Cardiac fibroblast (primary cell): ENCODE data around the gene PARP1.
"Not testable (repeated sequence)": the region's sequence is repeated elsewhere in the genome, so short reads cannot be mapped to it uniquely, and the experiment has no call there.

Experiments used
- DNase-seq, 2 donors: peaks; one replicate each; pipeline versions ENCODE4 v3.0.0 to v3.0.0-alpha.2; 2010; ENCODE audit warnings: low read depth in 2 of 2
- H3K4me3 ChIP-seq, 2 donors: replicated peaks in 1 of 2; 1 replicate in 1 of 2; 2 replicates in 1 of 2; pipeline ENCODE4 v1.5.1; 2011; ENCODE audit warnings: low read depth in 2 of 2, low read length in 2 of 2, mild to moderate bottlenecking in 2 of 2, moderate library complexity in 1 of 2
- CTCF ChIP-seq: IDR thresholded peaks from one replicate; pipeline ENCODE4 v1.5.1; 2011; ENCODE audit warnings: low read depth, mild to moderate bottlenecking, low read length, inconsistent platforms

PARP1 gene

DNA sequence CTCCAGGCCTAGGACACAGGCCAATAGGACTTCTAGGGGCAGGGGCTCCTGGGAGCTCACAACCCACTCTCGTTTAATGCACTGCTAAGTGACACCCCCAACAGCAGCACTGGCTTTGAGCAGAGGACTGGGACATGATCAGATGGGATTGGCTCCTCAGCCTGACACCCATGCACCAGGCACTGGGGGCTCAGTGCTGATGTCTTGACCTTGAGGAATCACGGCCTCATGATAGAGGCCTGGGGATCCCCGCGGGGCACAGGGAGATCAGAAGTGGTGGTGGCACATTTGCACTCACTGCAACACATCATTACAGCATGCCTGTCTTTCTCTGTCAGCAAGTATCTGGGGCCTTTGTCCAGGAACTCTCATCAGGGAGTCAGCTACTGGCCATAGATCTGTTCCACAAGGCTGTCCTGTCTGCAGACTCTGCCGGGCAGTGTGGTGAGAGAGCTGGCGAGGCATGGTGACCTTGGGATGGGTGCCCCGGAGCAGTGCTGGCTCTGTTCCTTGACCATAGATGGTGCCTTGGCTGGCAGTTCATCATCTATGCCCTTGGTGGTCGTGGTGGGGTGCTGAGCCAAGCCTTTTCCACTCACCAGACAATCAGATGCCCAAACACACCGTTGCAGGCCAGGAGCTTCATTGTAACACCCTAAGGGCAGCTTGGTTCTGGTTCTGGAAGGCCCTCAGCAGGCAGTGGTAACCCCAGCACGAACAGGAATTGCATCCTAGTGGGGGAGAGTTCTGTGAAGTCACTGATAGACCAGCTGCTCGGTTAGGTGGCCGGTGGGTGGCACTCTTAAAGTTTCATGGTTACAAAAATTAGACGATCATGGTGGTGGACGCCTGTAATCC, 22.2 kb upstream of the PARP1 start:
- TF ChIP-seq CTCF: no peak
- no peak overlapping the region for H3K4me3 ChIP-seq
- DNase-seq: no peak

GRCh38 chr1:226428791-226429461, 21.0 kb upstream of the PARP1 start:
- no peak overlapping the region for H3K4me3 ChIP-seq
- no peak for TF ChIP-seq CTCF
- no peak for DNase-seq

DNA sequence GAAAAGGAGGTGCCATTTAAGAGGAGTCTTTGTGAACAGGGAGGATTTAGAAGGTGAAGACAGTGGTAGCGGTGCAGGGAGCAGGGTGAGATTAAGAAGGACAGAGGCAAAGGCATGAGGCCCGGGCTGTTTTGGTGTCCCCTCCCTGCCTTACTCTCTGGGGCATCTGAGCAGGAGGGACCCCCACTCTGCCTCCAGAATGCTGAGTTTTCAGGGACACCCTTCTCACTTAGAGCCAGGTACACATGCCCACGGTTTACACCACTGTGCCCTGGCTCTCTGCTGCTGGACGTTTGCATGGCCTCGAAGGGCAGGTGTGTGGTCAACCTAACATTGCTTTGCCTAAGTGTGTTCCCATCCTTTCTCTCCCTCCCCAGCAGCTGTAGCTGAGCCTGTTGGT, 20.5 kb upstream of the PARP1 start:
- H3K4me3 ChIP-seq: no peak overlapping the region
- DNase-seq: no peak
- no peak for TF ChIP-seq CTCF

DNA sequence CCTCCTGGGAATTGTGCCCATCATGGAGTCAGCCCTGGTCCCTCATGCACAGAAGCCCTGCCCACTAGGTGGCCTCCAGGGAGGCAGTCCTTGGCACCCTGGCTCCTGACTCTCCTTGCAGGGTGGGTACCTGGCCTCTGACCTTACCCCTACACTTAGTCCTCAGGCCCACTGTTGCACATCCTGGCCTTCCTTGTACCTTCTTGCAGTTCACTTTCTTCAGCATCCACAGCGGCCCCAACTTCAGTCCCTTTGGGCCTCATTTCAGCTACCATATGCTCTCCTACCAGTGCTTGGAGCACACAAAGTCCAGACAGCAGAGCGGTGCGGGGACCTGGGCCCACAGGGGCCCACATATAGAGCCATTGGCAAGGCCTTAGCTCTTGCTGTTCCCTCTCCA, 19.2 kb upstream of the PARP1 start:
- TF ChIP-seq CTCF: no peak
- DNase-seq: no peak
- H3K4me3 ChIP-seq: no peak overlapping the region

DNA sequence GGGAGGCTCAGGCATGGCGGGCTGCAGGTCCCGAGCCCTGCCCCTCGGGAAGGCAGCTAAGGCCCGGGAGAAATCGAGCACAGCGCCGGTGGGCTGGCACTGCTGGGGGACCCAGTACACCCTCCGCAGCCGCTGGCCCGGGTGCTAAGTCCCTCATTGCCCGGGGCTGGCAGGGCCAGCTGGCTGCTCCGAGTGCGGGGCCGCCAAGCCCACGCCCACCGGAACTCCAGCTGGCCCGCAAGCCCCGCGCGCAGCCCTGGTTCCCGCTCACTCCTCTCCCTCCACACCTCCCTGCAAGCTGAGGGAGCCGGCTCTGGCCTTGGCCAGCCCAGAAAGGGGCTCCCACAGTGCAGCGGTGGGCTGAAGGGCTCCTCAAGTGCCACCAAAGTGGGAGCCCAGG, 18.5 kb upstream of the PARP1 start:
- H3K4me3 ChIP-seq, DNase-seq: not testable (repeated sequence)

DNA sequence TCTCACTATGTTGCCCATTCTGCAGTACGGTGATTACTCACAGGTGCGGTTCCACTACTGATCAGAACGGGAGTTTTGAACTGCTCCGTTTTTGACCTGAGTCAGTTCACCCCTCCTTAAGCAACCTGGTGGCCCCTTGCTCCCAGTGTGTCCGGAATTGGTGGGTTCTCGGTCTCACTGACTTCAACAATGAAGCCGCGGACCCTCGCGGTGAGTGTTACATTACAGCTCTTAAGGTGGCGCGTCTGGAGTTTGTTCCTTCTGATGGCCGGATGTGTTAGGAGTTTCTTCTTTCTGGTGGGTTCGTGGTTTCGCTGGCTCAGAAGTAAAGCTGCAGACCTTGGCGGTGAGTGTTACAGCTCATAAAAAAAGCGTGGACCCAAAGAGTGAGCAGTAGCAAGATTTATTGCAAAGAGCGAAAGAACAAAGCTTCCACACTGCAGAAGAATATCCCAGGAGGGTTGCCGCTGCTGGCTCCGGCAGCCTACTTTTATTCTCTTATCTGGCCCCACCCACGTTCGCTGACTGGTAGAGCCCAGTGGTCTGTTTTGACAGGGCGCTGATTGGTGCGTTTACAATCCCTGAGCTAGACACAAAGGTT, 17.6 kb upstream of the PARP1 start:
- DNase-seq: no peak
- no peak overlapping the region for H3K4me3 ChIP-seq
- no peak for TF ChIP-seq CTCF

- no peak for TF ChIP-seq CTCF
- DNase-seq: no peak
- no peak overlapping the region for H3K4me3 ChIP-seq
These were observed 17.1 kb upstream of the PARP1 start for GRCh38 chr1:226425004-226425378.
